ENCODE results near the gene SEPSECS. TPM values are rescaled to one million over a fixed set of nuclear protein-coding genes. Genes with fewer than 3 reads are reported as not detected.

Gene SEPSECS
- polyA plus RNA-seq, 1 donor from 2014 or later, result 6.5 TPM

DNA sequence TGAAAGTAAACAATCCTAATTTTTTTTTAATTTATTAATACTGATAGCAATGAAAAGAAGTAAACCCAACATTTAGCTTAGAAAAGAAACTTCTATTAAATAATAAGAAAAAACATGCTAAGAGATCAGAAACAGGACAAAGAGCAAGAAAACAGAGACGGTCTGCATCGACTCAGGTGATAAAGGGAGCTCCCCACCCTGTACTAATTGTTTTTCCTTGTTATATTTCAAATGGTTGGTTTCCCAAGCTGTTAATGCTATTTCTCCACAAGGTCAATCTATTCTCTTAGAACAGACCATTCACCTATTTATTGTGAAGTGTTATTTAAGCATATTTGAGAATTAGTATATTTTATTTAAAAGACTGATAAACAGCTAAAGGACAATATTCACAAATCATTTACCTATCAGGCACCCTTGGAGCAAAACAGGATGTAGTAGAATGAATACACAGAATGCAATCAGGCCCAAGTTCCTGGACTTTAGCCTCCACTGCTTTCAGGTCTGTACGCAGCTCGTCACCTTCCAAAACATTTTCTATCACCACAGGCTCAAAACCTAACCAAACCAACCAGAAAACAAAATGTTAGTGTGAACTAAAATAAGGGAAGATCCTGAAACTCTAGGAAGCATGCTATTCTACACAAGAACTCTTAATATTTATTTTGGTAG is 5.5 kb downstream of the SEPSECS start:
- Histone ChIP-seq H3F3A (ENCODE audit: insufficient read depth, low read length, poor library complexity, severe bottlenecking) (no peaks in the 10 kb centered on the region), H4K20me1 (ENCODE audit: insufficient read depth) (no peaks in the 10 kb centered on the region), H3K9ac (ENCODE audit: low read length) (no peak overlapping the region), H3K27me3 (ENCODE audit: insufficient read depth, low read depth, low read length) (no peaks in the 10 kb centered on the region), H3K4me3 (ENCODE audit: low read length) (no peak overlapping the region), H3K4me2 (ENCODE audit: low read length) (no peak overlapping the region), H3K27ac (ENCODE audit: low read length) (no peak overlapping the region), H3K79me2 (replicated peaks; ENCODE audit: insufficient read depth, low read length) (no peaks in the 10 kb centered on the region), H3K36me3 (ENCODE audit: insufficient read depth, low read length) (no peaks in the 10 kb centered on the region), H3K9me3 (ENCODE audit: low read length) (no peaks in the 10 kb centered on the region), H2AFZ (ENCODE audit: low read depth, low read length) (no peak overlapping the region), H3K9me2 (ENCODE audit: insufficient read depth, low read length) (no peaks in the 10 kb centered on the region)
- TF ChIP-seq SMC3 (conservative IDR thresholded peaks at IDR 0.05; ENCODE audit: poor library complexity), result no peak
- no peak for TF ChIP-seq MXI1 (conservative IDR thresholded peaks at IDR 0.05; ENCODE audit: poor library complexity, severe bottlenecking)
- no peak for TF ChIP-seq CTCF (IDR thresholded peaks at IDR 0.05; ENCODE audit: poor library complexity, severe bottlenecking)
- no peak for TF ChIP-seq RAD21 (conservative IDR thresholded peaks at IDR 0.05)
- TF ChIP-seq TAF1 (IDR thresholded peaks at IDR 0.05; ENCODE audit: low read depth), result no peak
- TF ChIP-seq POLR2AphosphoS5 (IDR thresholded peaks at IDR 0.05), result no peak
- TF ChIP-seq EP300 (conservative IDR thresholded peaks at IDR 0.05; ENCODE audit: poor library complexity, severe bottlenecking), result no peak
- TF ChIP-seq REST (IDR thresholded peaks at IDR 0.05; ENCODE audit: borderline replicate concordance), result no peak

DNA sequence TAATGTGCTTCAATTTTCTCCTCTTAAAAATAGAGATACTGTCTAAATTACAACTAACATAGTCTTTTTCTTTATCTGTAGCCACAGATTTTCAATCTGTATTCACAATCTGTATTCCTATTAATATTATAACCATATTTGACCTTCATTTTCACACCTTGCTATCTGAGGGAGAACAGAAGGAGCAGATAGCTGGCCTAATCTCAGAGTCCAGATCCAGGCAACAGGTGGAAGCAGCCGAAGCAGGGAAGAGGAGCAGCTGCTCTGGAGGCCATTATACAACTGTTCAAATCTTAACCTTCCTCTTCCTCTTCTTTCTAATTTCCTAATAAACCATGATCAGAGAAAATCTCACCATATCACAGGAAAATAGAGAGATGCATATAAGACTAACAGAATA is 14.2 kb downstream of the SEPSECS start:
- Histone ChIP-seq H3K27ac (ENCODE audit: low read length) (no peak overlapping the region), H3K79me2 (replicated peaks; ENCODE audit: insufficient read depth, low read length) (no peaks in the 10 kb centered on the region), H3K27me3 (ENCODE audit: insufficient read depth, low read depth, low read length) (no peaks in the 10 kb centered on the region), H3K36me3 (ENCODE audit: insufficient read depth, low read length) (no peaks in the 10 kb centered on the region), H4K20me1 (ENCODE audit: insufficient read depth) (no peaks in the 10 kb centered on the region), H3F3A (ENCODE audit: insufficient read depth, low read length, poor library complexity, severe bottlenecking) (no peaks in the 10 kb centered on the region), H3K9me2 (ENCODE audit: insufficient read depth, low read length) (no peaks in the 10 kb centered on the region), H3K4me3 (ENCODE audit: low read length) (no peak overlapping the region), H3K9me3 (ENCODE audit: low read length) (no peaks in the 10 kb centered on the region), H2AFZ (ENCODE audit: low read depth, low read length) (no peak overlapping the region), H3K4me2 (ENCODE audit: low read length) (no peak overlapping the region), H3K9ac (ENCODE audit: low read length) (no peak overlapping the region)
- TF ChIP-seq SMC3 (conservative IDR thresholded peaks at IDR 0.05; ENCODE audit: poor library complexity), result no peak
- TF ChIP-seq EZH2 (IDR thresholded peaks at IDR 0.05; ENCODE audit: borderline replicate concordance, insufficient read depth, low read length, poor library complexity, severe bottlenecking), result no peak
- no peak for TF ChIP-seq MXI1 (conservative IDR thresholded peaks at IDR 0.05; ENCODE audit: poor library complexity, severe bottlenecking)
